Measurements from ENCODE around the gene ARHGAP42. TPM values are rescaled to one million over a fixed set of nuclear protein-coding genes. Genes with fewer than 3 reads are reported as not detected.

Gene ARHGAP42
- total RNA-seq, 2 donors from 2014 or later, result 5.6 to 13.8 TPM

DNA sequence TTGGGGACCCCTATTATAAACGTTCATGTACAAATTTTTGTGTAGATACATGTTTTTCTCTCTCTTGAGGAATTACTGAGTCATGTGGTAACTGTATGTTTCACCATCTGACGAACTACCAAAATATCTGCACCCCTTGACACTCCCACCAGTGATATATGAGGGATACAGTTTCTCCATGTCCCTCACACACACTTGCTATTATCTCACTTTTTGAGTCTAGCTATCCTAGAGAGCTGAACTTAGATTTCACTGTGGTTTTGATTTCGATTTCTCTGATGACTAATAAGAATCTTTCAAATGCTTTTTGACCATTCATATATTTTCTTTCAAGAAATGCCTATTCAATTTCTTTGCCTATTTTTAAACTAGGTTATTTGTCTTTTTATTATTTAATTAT lies 242.3 kb downstream of the ARHGAP42 start:
- DNase-seq (ENCODE audit: low spot score) (no peak), ATAC-seq (ENCODE audit: insufficient number of reproducible peaks, low FRiP score, low read depth) (no peak)
- Histone ChIP-seq H3K27me3 (replicated peaks; ENCODE audit: insufficient read depth) (no peaks in the 10 kb centered on the region), H3K36me3 (no peaks in the 10 kb centered on the region), H3K27ac (no peak overlapping the region), H3K4me1 (ENCODE audit: control insufficient read depth in 1 of 2, low read depth in 2 of 2) (no peaks in the 10 kb centered on the region), H3K9me3 (no peaks in the 10 kb centered on the region), H3K4me3 (no peak overlapping the region)
- TF ChIP-seq, protein P1, sequence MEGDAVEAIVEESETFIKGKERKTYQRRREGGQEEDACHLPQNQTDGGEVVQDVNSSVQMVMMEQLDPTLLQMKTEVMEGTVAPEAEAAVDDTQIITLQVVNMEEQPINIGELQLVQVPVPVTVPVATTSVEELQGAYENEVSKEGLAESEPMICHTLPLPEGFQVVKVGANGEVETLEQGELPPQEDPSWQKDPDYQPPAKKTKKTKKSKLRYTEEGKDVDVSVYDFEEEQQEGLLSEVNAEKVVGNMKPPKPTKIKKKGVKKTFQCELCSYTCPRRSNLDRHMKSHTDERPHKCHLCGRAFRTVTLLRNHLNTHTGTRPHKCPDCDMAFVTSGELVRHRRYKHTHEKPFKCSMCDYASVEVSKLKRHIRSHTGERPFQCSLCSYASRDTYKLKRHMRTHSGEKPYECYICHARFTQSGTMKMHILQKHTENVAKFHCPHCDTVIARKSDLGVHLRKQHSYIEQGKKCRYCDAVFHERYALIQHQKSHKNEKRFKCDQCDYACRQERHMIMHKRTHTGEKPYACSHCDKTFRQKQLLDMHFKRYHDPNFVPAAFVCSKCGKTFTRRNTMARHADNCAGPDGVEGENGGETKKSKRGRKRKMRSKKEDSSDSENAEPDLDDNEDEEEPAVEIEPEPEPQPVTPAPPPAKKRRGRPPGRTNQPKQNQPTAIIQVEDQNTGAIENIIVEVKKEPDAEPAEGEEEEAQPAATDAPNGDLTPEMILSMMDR (IDR thresholded peaks at IDR 0.05), result no peak

DNA sequence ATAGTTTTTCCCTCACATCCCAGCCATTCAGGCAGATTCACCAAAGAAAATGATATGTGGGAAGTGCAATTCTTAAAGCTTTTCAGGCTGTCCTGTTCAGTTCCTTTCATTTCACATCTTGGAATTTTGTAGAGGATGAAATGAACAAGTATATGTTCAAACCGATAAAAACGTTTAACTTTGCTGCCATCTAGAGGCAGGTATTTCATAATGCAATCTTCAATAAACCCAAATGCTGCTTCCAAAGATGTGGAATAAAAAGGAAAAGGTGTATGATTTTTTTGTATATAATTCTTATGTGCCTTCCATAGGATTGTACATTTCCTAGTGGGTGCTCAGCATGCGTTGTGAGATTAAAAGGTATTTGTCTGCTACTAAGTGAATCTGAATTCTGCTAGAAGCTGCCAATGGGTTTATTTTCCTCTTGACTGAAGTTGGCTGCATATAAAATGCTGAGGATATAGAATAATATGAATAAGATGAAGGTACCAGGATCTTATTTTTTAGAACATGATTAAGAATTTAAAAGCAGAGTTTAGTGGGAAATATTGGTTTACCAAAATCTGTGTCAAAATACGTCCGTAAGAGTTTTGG lies 243.2 kb downstream of the ARHGAP42 start:
- H3K36me3 ChIP-seq, result no peaks in the 10 kb centered on the region
- H3K9me3 ChIP-seq, result no peaks in the 10 kb centered on the region
- no peaks in the 10 kb centered on the region for H3K27me3 ChIP-seq (replicated peaks; ENCODE audit: insufficient read depth)
- H3K4me1 ChIP-seq (ENCODE audit: control insufficient read depth in 1 of 2, low read depth in 2 of 2), result no peaks in the 10 kb centered on the region
- peak overlapping the region; percentile 27 for H3K4me3 ChIP-seq
- TF ChIP-seq, protein P1 (IDR thresholded peaks at IDR 0.05), result peak; percentile 56
- ATAC-seq (ENCODE audit: insufficient number of reproducible peaks, low FRiP score, low read depth) (no peak), DNase-seq (ENCODE audit: low spot score) (no peak)
- H3K27ac ChIP-seq, result no peak overlapping the region

DNA sequence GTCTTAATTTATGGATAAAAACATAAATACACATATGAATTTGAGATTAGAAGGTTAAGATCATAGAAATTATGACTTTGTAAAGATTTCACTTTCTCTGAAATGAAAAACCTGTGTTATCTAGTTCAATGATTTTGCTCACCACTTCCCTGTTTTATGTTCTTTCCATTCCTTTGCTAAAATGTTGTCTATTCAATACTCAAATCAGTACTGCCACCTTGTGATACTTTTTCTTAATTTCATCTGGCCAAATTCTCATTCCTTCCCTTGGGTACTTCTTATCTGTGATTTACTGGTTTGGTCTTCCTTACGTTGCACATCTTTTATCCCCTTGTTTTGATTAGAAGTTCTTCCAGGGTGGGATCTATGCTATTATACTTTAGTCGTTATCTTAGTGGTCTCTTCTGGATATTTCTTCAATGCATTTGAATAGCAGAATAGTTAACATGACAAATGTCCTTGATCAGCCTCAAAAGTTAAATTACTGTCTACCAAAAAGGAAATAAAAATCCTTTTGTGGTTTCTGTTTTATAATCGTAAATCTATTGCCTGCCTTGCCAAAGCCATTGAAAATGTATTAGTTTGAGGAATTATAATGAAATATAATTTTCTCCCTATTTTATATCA lies 245.5 kb downstream of the ARHGAP42 start:
- H3K4me1 ChIP-seq (ENCODE audit: control insufficient read depth in 1 of 2, low read depth in 2 of 2), result no peaks in the 10 kb centered on the region
- no peak for ATAC-seq (ENCODE audit: insufficient number of reproducible peaks, low FRiP score, low read depth)
- no peak overlapping the region for H3K27ac ChIP-seq
- TF ChIP-seq, protein P1 (IDR thresholded peaks at IDR 0.05), result no peak
- no peak overlapping the region for H3K4me3 ChIP-seq
- H3K9me3 ChIP-seq, result no peaks in the 10 kb centered on the region
- DNase-seq (ENCODE audit: low spot score), result no peak
- H3K27me3 ChIP-seq (replicated peaks; ENCODE audit: insufficient read depth), result no peaks in the 10 kb centered on the region
- H3K36me3 ChIP-seq, result no peaks in the 10 kb centered on the region

DNA sequence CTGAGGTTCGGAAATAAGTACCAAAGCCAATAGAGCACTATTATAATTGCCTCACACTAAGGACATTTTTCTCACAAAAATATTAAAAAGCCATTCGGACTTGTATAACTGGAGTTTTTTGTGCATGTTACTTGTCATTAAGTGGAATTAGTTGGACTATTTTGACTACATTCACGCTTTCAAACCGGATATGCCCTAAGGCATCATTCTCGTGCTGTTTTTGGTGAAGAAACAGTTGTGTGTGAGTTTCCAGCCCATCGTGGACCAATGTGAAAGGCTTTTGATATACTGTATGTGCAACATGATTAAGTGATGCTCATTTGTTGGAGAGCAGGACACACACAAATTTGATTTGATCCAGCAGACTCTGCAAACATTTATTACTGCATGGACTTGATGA lies 249.7 kb downstream of the ARHGAP42 start:
- DNase-seq (ENCODE audit: low spot score) (no peak), ATAC-seq (ENCODE audit: insufficient number of reproducible peaks, low FRiP score, low read depth) (no peak)
- H3K4me1 ChIP-seq (ENCODE audit: control insufficient read depth in 1 of 2, low read depth in 2 of 2), result no peaks in the 10 kb centered on the region
- H3K4me3 ChIP-seq, result no peak overlapping the region
- no peak overlapping the region for H3K27ac ChIP-seq
- H3K27me3 ChIP-seq (replicated peaks; ENCODE audit: insufficient read depth), result no peaks in the 10 kb centered on the region
- TF ChIP-seq, protein P1 (IDR thresholded peaks at IDR 0.05), result no peak
- no peaks in the 10 kb centered on the region for H3K9me3 ChIP-seq
- no peaks in the 10 kb centered on the region for H3K36me3 ChIP-seq

DNA sequence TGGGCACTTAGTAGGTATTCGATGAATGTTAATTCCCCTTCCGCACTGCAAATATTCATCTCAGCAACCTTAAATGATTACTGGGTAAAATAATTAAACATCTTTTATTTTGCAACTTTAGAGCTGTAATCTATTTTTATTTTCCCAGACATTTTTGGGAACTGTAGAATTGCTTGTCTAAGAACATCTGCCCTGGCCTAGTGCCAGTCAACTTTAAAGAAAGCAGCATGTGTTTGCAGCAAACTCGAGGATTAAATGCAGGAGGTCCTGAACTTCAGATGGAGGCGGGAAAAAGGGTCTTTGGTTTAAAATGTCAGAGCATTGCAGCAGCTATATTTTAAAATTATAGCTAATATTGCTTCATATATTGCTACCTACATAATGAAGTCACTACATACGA lies 252.5 kb downstream of the ARHGAP42 start:
- Histone ChIP-seq H3K4me3 (no peak overlapping the region), H3K27ac (no peak overlapping the region), H3K27me3 (replicated peaks; ENCODE audit: insufficient read depth) (no peaks in the 10 kb centered on the region), H3K4me1 (ENCODE audit: control insufficient read depth in 1 of 2, low read depth in 2 of 2) (no peaks in the 10 kb centered on the region), H3K9me3 (no peaks in the 10 kb centered on the region), H3K36me3 (no peaks in the 10 kb centered on the region)
- no peak for ATAC-seq (ENCODE audit: insufficient number of reproducible peaks, low FRiP score, low read depth)
- no peak for DNase-seq (ENCODE audit: low spot score)
- TF ChIP-seq, protein P1 (IDR thresholded peaks at IDR 0.05), result no peak
